Memory B cell (primary cell): ENCODE results near the gene TYMP.
A peak's percentile ranks its signal among the peaks of the same experiment; 100 is the strongest.

ENCODE experiments used
- ATAC-seq: fragments of 150-1000 bp; cut with Tn5 transposase; 2 replicates; pipeline ENCODE4 v1.10.0; 2021; ENCODE audit warnings: low read depth, mild to moderate bottlenecking, moderate library complexity
- DNase-seq, 2 donors: peaks; one replicate each; pipeline ENCODE4 v3.0.0; 2022; ENCODE audit warnings: low spot score in 2 of 2
- H3K27ac Mint-ChIP-seq: one replicate; pipeline ENCODE4 v1.8.0; 2022; ENCODE audit warnings: mild to moderate bottlenecking, moderate library complexity, mixed read lengths
- H3K27me3 Mint-ChIP-seq: one replicate; pipeline ENCODE4 v1.8.0; 2022; ENCODE audit warnings: mixed read lengths
- H3K36me3 Mint-ChIP-seq: one replicate; pipeline ENCODE4 v1.8.0; 2022; ENCODE audit warnings: mild to moderate bottlenecking, mixed read lengths
- H3K4me1 Mint-ChIP-seq: one replicate; pipeline ENCODE4 v1.8.0; 2022; ENCODE audit warnings: mixed read lengths
- H3K4me3 Mint-ChIP-seq: one replicate; pipeline ENCODE4 v1.8.0; 2022; ENCODE audit warnings: mild to moderate bottlenecking, moderate library complexity, mixed read lengths
- H3K9me3 Mint-ChIP-seq: one replicate; pipeline ENCODE4 v1.8.0; 2022; ENCODE audit warnings: mixed read lengths

Gene TYMP

GRCh38 chr22:50485221-50486131 is 44.3 kb downstream of the TYMP start:
- H3K27ac Mint-ChIP-seq = no peak overlapping the region
- no peak overlapping the region for H3K4me3 Mint-ChIP-seq
- no peaks in the 10 kb centered on the region for H3K36me3 Mint-ChIP-seq
- no peak for DNase-seq
- H3K9me3 Mint-ChIP-seq = no peaks in the 10 kb centered on the region
- no peaks in the 10 kb centered on the region for H3K27me3 Mint-ChIP-seq
- ATAC-seq = no peak
- H3K4me1 Mint-ChIP-seq = peaks cover 11% of the 10 kb centered on the region

- H3K9me3 Mint-ChIP-seq = no peaks in the 10 kb centered on the region
- DNase-seq (no peak), ATAC-seq (peak; percentile 58)
- no peak overlapping the region for H3K4me3 Mint-ChIP-seq
- H3K27me3 Mint-ChIP-seq = peaks cover 2% of the 10 kb centered on the region
- H3K36me3 Mint-ChIP-seq = no peaks in the 10 kb centered on the region
- H3K4me1 Mint-ChIP-seq = peaks cover 13% of the 10 kb centered on the region
- H3K27ac Mint-ChIP-seq = no peak overlapping the region
Measured at GRCh38 chr22:50483977-50484853, 45.6 kb downstream of the TYMP start.

GRCh38 chr22:50483556-50483955 is 46.3 kb downstream of the TYMP start:
- peaks cover 2% of the 10 kb centered on the region for H3K27me3 Mint-ChIP-seq
- H3K9me3 Mint-ChIP-seq = no peaks in the 10 kb centered on the region
- H3K27ac Mint-ChIP-seq = no peak overlapping the region
- H3K4me3 Mint-ChIP-seq = no peak overlapping the region
- DNase-seq (no peak), ATAC-seq (no peak)
- peaks cover 13% of the 10 kb centered on the region for H3K4me1 Mint-ChIP-seq
- no peaks in the 10 kb centered on the region for H3K36me3 Mint-ChIP-seq

GRCh38 chr22:50483106-50483505 is 46.7 kb downstream of the TYMP start:
- Mint-ChIP-seq H3K36me3 (no peaks in the 10 kb centered on the region), H3K4me1 (peaks cover 13% of the 10 kb centered on the region), H3K4me3 (peak overlapping the region; percentile 50), H3K27me3 (peaks cover 2% of the 10 kb centered on the region), H3K27ac (no peak overlapping the region), H3K9me3 (no peaks in the 10 kb centered on the region)
- ATAC-seq = no peak
- no peak for DNase-seq

GRCh38 chr22:50482107-50483074 is 47.4 kb downstream of the TYMP start:
- H3K27me3 Mint-ChIP-seq = peaks cover 2% of the 10 kb centered on the region
- no peak overlapping the region for H3K27ac Mint-ChIP-seq
- DNase-seq = no peak
- ATAC-seq = no peak
- H3K4me3 Mint-ChIP-seq = peak overlapping the region; percentile 77
- no peaks in the 10 kb centered on the region for H3K9me3 Mint-ChIP-seq
- H3K4me1 Mint-ChIP-seq = peaks cover 13% of the 10 kb centered on the region
- H3K36me3 Mint-ChIP-seq = no peaks in the 10 kb centered on the region

- DNase-seq (peak; percentile 33 to 52), ATAC-seq (peak; percentile 70)
- Mint-ChIP-seq H3K36me3 (no peaks in the 10 kb centered on the region), H3K27me3 (peaks cover 2% of the 10 kb centered on the region), H3K27ac (no peak within 1 kb of the TSS), H3K9me3 (no peaks in the 10 kb centered on the region), H3K4me3 (peak within 1 kb of the TSS; percentile 77), H3K4me1 (peaks cover 11% of the 10 kb centered on the region)
Measured at GRCh38 chr22:50481440-50482106, 48.2 kb downstream of the TYMP start, which contains the start of gene ADM2. TSS of gene ADM2 (plus strand) at chr22:50481543. CDS start at chr22:50481848, 305 bp downstream.

- Mint-ChIP-seq H3K9me3 (no peaks in the 10 kb centered on the region), H3K27ac (no peak overlapping the region), H3K4me3 (peak overlapping the region; percentile 50), H3K27me3 (peaks cover 2% of the 10 kb centered on the region), H3K4me1 (peaks cover 11% of the 10 kb centered on the region), H3K36me3 (no peaks in the 10 kb centered on the region)
- DNase-seq (no peak), ATAC-seq (no peak)
Measured at GRCh38 chr22:50481045-50481439, 48.8 kb downstream of the TYMP start.

- peaks cover 2% of the 10 kb centered on the region for H3K27me3 Mint-ChIP-seq
- DNase-seq (no peak), ATAC-seq (no peak)
- peaks cover 9% of the 10 kb centered on the region for H3K4me1 Mint-ChIP-seq
- no peaks in the 10 kb centered on the region for H3K9me3 Mint-ChIP-seq
- H3K27ac Mint-ChIP-seq = no peak overlapping the region
- peak overlapping the region; percentile 76 for H3K4me3 Mint-ChIP-seq
- H3K36me3 Mint-ChIP-seq = no peaks in the 10 kb centered on the region
Measured at GRCh38 chr22:50479721-50480120, 50.1 kb downstream of the TYMP start.

GRCh38 chr22:50477923-50478322 is 51.9 kb downstream of the TYMP start:
- Mint-ChIP-seq H3K9me3 (no peaks in the 10 kb centered on the region), H3K36me3 (no peaks in the 10 kb centered on the region), H3K4me1 (peaks cover 16% of the 10 kb centered on the region), H3K4me3 (no peak overlapping the region), H3K27ac (no peak overlapping the region), H3K27me3 (peaks cover 2% of the 10 kb centered on the region)
- ATAC-seq (no peak), DNase-seq (no peak)

GRCh38 chr22:50476868-50477267 is 52.9 kb downstream of the TYMP start:
- Mint-ChIP-seq H3K4me3 (peak overlapping the region; percentile 52), H3K27me3 (peaks cover 2% of the 10 kb centered on the region), H3K27ac (no peak overlapping the region), H3K36me3 (no peaks in the 10 kb centered on the region), H3K4me1 (peaks cover 23% of the 10 kb centered on the region), H3K9me3 (no peaks in the 10 kb centered on the region)
- no peak for ATAC-seq
- DNase-seq = no peak
